ENCODE data around the gene ZSWIM4. TPM values are rescaled to one million over a fixed set of nuclear protein-coding genes. Genes with fewer than 3 reads are reported as not detected.

The ZSWIM4 gene
- total and polyA plus RNA-seq, 10 donors, result 1.5 to 14.8 (median 7.7) TPM

GRCh38 chr19:13799669-13800068, 4.4 kb downstream of the ZSWIM4 start:
- peaks cover 11 to 33% (median 27%) of the 10 kb centered on the region in 6 donors for H3K4me1 ChIP-seq
- H3K9me3 ChIP-seq, result no peaks in the 10 kb centered on the region
- no peak overlapping the region for H3K4me3 ChIP-seq
- intact Hi-C loops (cut with DNase I; ENCODE audit: low total_unique reads), result no loop called here
- DNase-seq, result peak; percentile 74
- TF ChIP-seq CTCF (IDR thresholded peaks at IDR 0.05 in 8 of 11, conservative IDR thresholded peaks at IDR 0.05 in 3 of 11) (no peak), POLR2AphosphoS5 (IDR thresholded peaks at IDR 0.05) (no peak), POLR2A (IDR thresholded peaks at IDR 0.05) (no peak)
- no peak overlapping the region for H3K27ac ChIP-seq
- H3K36me3 ChIP-seq, result peaks cover 0 to 36% (median 1%) of the 10 kb centered on the region in 6 donors
- no peaks in the 10 kb centered on the region for H3K27me3 ChIP-seq (replicated peaks in 1 of 7)
- WGBS, 5 donors, result 94 to 96% (median 96%) methylated on average over 18 to 22 of the region's 22 CpGs

- H3K4me1 ChIP-seq, result peaks cover 0 to 5% (median 1%) of the 10 kb centered on the region in 6 donors
- H3K27ac ChIP-seq, result no peak overlapping the region
- TF ChIP-seq POLR2A (IDR thresholded peaks at IDR 0.05), result no peak
- no peak for TF ChIP-seq CTCF (IDR thresholded peaks at IDR 0.05 in 8 of 11, conservative IDR thresholded peaks at IDR 0.05 in 3 of 11)
- TF ChIP-seq POLR2AphosphoS5 (IDR thresholded peaks at IDR 0.05), result no peak
- no peaks in the 10 kb centered on the region for H3K27me3 ChIP-seq (replicated peaks in 1 of 7)
- no peak overlapping the region for H3K4me3 ChIP-seq
- WGBS, 5 donors, result 87 to 97% (median 89%) methylated on average over 7 to 9 of the region's 9 CpGs
- DNase-seq, result no peak
- intact Hi-C loops (cut with DNase I; ENCODE audit: low total_unique reads), result no loop called here
- peaks cover 0 to 68% (median 6%) of the 10 kb centered on the region in 6 donors for H3K36me3 ChIP-seq
- no peaks in the 10 kb centered on the region for H3K9me3 ChIP-seq
Observed at GRCh38 chr19:13803038-13803437, 7.8 kb downstream of the ZSWIM4 start.

GRCh38 chr19:13804830-13805683, 9.8 kb downstream of the ZSWIM4 start:
- Histone ChIP-seq H3K27ac (no peak overlapping the region), H3K36me3 (peaks cover 0 to 84% (median 20%) of the 10 kb centered on the region in 6 donors), H3K4me3 (no peak overlapping the region), H3K27me3 (replicated peaks in 1 of 7) (no peaks in the 10 kb centered on the region), H3K4me1 (no peaks in the 10 kb centered on the region), H3K9me3 (no peaks in the 10 kb centered on the region)
- TF ChIP-seq POLR2AphosphoS5 (IDR thresholded peaks at IDR 0.05) (peak in 2 of 3 donors; percentile 52 to 62), POLR2A (IDR thresholded peaks at IDR 0.05) (no peak), CTCF (IDR thresholded peaks at IDR 0.05 in 8 of 11, conservative IDR thresholded peaks at IDR 0.05 in 3 of 11) (peak in 6 of 11 experiments; percentile 15 to 44 (median 30))
- 78 to 88% (median 86%) methylated on average over 31 to 35 of the region's 35 CpGs for WGBS, 5 donors
- DNase-seq, result peak; percentile 79
- intact Hi-C loops (cut with DNase I; ENCODE audit: low total_unique reads), result no loop called here

DNA sequence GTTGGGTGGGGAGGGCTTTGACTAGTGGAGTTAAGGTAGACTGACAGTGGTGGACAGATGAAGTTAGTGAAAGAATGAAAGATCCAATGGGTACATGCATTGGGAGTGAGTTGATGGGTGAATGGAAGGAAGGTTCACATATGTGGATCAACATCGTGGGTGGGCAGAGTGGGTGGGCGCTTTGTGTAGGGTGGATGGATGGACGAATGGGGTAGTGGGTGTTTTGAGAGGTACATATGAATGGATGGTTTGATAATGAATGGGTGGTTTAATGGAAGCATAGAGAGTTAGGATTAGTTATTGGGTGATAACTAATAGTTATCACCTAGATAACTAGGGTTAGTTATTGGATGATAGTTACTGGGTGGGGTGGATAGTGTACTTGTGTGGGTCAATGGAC, 11.5 kb downstream of the ZSWIM4 start:
- H3K27ac ChIP-seq, result no peak overlapping the region
- no peaks in the 10 kb centered on the region for H3K4me1 ChIP-seq
- WGBS, 5 donors, result 94 to 99% (median 95%) methylated on average over 3 of the region's 3 CpGs
- TF ChIP-seq POLR2AphosphoS5 (IDR thresholded peaks at IDR 0.05), result no peak
- TF ChIP-seq CTCF (IDR thresholded peaks at IDR 0.05 in 8 of 11, conservative IDR thresholded peaks at IDR 0.05 in 3 of 11), result no peak
- TF ChIP-seq POLR2A (IDR thresholded peaks at IDR 0.05), result no peak
- peaks cover 0 to 87% (median 24%) of the 10 kb centered on the region in 6 donors for H3K36me3 ChIP-seq
- intact Hi-C loops (cut with DNase I; ENCODE audit: low total_unique reads), result no loop called here
- H3K9me3 ChIP-seq, result no peaks in the 10 kb centered on the region
- H3K4me3 ChIP-seq, result no peak overlapping the region
- no peak for DNase-seq
- no peaks in the 10 kb centered on the region for H3K27me3 ChIP-seq (replicated peaks in 1 of 7)

All from spleen (tissue), 11 donors.